22Rv1 (cell line): ENCODE results near the gene GABRR2.

ENCODE experiments used
- CTCF ChIP-seq: fragments of 450-650 bp; IDR thresholded peaks from 2 replicates; pipeline ENCODE4 v1.5.1; 2017; ENCODE audit warnings: mild to moderate bottlenecking
- ZFX ChIP-seq: fragments of 450-650 bp; IDR thresholded peaks from 2 replicates; pipeline ENCODE4 v1.6.1; 2017; ENCODE audit warnings: antibody characterized with exemption, borderline replicate concordance

DNA sequence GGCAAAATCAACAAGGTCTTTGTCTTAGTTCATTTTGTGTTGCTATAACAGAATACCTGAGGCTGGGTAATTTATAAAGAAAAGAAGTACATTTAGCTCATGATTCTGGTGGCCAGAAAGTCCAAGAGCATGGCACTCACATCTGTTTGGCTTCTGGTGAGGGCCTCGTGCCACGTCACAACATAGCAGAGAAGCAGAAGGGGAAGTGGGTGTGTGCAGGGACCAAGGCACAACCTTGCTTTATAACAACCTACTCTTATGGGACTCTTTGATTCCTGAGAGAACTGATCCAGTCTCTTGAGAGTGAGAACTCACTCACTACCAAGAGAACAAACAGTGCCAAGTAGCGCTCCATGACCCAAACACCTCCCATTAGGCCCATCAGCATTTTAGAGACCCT is 25.4 kb downstream of the GABRR2 start:
- no peak for TF ChIP-seq CTCF
- TF ChIP-seq ZFX: no peak
